Astrocyte of the spinal cord (primary cell): ENCODE results near the gene HDAC4.

Experiments
- DNase-seq: peaks from one replicate; pipeline ENCODE4 v3.0.0; 2011; ENCODE audit warnings: low read depth, low spot score
- H3K4me3 ChIP-seq: 2 replicates; pipeline ENCODE4 v1.5.1; 2011; ENCODE audit warnings: low read depth, mild to moderate bottlenecking, low read length, moderate library complexity
- in situ Hi-C: cut with HindIII; loops from 2 replicates; pipeline ENCODE4 v1.10.0; 2017; ENCODE audit warnings: low sequenced_read_pairs
- TF ChIP-seq, protein P1 (sequence below): IDR thresholded peaks from 2 replicates; pipeline ENCODE4 v1.5.1; 2012; ENCODE audit warnings: low read depth, mild to moderate bottlenecking, low read length, inconsistent platforms

The HDAC4 gene

GRCh38 chr2:239158641-239159475 is 242.0 kb downstream of the HDAC4 start:
- TF ChIP-seq, protein P1, sequence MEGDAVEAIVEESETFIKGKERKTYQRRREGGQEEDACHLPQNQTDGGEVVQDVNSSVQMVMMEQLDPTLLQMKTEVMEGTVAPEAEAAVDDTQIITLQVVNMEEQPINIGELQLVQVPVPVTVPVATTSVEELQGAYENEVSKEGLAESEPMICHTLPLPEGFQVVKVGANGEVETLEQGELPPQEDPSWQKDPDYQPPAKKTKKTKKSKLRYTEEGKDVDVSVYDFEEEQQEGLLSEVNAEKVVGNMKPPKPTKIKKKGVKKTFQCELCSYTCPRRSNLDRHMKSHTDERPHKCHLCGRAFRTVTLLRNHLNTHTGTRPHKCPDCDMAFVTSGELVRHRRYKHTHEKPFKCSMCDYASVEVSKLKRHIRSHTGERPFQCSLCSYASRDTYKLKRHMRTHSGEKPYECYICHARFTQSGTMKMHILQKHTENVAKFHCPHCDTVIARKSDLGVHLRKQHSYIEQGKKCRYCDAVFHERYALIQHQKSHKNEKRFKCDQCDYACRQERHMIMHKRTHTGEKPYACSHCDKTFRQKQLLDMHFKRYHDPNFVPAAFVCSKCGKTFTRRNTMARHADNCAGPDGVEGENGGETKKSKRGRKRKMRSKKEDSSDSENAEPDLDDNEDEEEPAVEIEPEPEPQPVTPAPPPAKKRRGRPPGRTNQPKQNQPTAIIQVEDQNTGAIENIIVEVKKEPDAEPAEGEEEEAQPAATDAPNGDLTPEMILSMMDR: no peak
- in situ Hi-C loops: no loop called here
- no peak for DNase-seq
- no peak overlapping the region for H3K4me3 ChIP-seq

DNA sequence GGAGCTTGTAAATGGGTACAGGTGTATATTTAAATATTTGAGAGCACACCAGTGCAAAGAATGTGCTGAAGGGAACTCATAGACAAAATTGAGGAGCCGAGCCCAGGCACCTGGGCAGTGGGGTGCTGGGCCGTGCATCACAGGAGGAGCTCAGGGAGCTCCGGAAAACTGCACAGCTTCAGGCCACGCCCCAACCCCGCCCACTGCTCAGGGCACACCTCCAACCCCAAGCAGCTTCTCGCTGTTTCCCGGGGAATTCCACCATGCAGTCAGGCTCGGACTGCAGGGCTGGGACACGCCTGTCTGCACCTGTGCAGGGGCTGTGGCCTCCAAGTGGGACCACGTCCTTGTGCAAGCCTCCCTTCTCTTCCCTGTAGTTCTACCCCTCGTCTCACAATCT is 243.0 kb downstream of the HDAC4 start:
- in situ Hi-C loops: no loop called here
- TF ChIP-seq, protein P1: no peak
- H3K4me3 ChIP-seq: no peak overlapping the region
- no peak for DNase-seq

DNA sequence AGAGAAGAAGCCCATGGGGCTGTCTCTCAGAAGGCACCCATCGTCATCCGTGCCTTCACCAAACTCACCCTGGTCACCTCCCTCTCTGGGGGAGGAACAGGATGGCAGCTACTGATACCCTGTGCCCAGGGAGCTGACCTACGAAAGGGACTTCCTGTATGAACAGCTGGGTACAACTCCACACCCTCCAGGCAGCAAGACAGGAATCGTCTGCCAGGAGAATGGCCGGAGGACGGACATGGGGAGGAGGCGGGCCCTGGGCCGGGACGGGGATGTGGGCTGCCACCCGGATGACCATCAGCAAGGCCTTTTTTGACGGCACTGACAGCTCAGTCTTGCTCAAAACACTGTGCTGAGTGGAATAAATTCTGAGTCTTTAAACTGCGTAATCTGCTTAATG is 243.6 kb downstream of the HDAC4 start:
- in situ Hi-C loops: no loop called here
- H3K4me3 ChIP-seq: no peak overlapping the region
- TF ChIP-seq, protein P1: no peak
- DNase-seq: no peak

DNA sequence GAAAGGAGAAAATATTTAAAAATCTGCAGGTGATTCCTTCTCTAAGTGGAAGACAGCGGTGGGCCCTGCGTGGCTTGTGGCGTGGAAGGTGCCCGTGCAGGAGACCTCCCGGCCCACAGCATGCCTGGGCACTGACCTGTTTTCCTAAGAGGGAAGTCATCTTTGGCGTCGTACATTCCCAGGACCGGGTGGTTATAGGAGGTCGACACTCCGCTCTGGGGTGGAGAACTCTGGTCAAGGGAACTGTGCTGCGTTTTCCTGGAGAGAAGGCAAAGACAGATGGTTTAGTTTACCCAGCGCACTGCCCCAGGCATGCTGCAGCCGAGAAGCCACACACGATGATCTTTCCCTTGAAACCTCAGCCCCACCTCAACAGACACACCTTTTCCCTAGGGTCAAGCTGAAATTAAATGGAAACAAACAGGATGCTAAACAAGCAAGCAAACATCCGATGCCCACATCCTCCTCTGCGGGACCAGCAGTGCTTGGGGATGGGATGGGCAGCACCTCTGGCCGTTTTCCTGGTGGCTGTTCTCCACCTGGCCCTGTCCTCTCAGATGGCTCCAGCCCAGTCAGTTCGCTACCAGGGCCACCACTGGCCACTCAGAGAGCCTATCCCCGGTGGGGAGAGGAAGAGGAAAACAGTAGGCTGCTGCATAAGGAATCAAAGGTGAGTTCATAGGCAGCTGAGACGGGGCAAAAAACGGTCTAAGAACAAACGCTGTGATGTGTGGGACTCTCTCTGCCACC is 244.1 kb downstream of the HDAC4 start:
- no peak overlapping the region for H3K4me3 ChIP-seq
- DNase-seq: no peak
- in situ Hi-C loops: no loop called here
- TF ChIP-seq, protein P1: no peak

DNA sequence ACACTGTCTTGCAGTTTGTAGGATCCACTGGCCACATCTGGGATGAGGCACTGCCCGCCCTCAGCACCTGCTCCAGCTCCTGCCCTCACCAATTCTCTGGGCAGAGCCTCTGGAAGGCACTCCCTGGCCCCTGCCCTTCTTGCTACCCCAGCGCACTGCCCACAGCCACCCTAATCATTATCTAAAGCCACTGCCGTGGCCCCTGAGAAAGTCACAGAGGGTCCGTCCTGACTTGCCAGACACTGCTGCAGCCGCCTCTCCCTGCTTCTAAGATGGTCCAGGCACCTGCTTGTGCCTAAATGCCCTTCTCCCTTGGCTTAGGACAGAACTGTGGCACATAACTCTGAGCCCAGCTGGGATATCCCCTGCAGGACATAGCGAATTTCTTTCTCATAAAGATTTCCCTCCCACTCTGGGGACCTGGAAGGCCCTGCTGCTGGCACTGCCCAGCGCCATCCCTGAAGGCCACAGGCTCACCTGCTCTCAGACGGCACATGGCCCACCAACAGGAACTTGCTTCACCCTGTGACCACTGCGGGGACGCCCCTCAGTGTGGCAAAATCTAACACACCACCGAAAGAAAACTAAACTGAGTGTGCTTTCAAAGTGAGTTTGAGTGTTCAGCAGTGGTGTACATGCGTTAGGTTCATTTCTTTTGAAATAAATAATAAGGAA is 244.9 kb downstream of the HDAC4 start:
- in situ Hi-C loops: no loop called here
- TF ChIP-seq, protein P1: no peak
- no peak for DNase-seq
- H3K4me3 ChIP-seq: no peak overlapping the region

DNA sequence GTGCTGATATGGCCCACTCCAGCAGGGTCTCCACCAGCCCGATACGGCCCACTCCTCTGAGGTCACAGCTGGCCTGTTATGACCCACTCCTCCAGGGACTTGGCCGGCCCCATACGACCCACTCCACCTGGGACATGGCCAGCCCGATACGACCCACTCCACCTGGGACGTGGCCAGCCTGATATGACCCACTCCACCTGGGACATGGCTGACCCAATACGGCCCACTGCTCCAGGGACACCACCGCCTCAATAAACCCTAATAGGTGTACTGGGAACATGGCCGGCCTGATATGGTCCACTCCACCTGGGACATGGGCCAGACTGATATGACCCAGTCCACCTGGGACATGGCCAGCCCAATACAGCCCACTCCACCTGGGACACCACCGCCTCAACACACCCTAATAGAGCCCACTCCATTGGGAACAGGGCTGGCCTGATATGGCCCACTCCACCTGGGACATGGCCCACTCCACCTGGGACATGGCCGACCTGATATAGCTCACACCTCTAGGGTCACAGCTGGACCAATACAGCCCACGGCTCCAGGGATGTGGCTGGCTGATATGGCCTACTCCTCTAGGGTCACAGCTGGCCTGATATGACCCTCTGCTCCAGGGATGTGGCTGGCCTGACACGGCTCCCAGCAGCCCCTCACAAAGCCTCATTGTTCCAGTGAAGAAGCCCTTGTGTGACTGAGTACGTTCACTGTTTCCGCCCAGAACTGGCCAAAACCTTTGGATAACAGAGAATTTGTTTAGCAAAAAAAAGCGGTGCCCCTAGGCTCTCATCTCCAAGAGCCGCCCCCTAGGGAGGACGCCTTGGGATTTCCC is 245.6 kb downstream of the HDAC4 start:
- in situ Hi-C loops: no loop called here
- DNase-seq: no peak
- TF ChIP-seq, protein P1: no peak
- H3K4me3 ChIP-seq: no peak overlapping the region
